Tibial nerve (tissue), 3 donors: Measurements from ENCODE around the gene ARID1B.

Experiments
- CTCF ChIP-seq, 5 experiments: fragments of 200-600 bp in 3 of 5; fragments of 450-650 bp in 2 of 5; sonication (generic) in 3 of 5; IDR thresholded peaks; one replicate each; pipeline ENCODE4 v1.5.1; 2016 to 2019; ENCODE audit warnings: antibody characterized with exemption in 5 of 5, mild to moderate bottlenecking in 3 of 5, moderate library complexity in 2 of 5
- POLR2A ChIP-seq, 2 donors: fragments of 450-650 bp; IDR thresholded peaks; one replicate each; pipeline ENCODE4 v1.6.1; 2017; ENCODE audit warnings: antibody characterized with exemption in 2 of 2, mild to moderate bottlenecking in 2 of 2, moderate library complexity in 2 of 2

DNA sequence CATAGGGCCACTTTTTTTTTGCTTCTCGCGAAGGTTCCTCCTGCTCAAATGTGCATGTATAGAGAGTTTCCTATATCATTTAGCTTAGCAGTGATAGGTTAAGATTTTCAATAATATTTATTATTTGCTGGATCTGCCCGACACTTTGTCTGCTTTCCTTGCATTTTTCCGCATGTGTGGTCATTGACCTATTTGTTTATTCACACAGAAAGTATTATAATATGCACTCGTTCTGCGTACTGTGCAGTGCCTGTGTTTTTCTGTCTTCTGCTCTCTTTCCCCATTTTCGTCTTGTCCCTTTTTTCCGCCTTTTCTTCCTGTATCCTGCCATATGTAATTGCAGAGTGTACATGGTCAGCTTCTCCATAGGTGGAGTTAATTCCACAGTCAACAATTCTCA is 290.3 kb downstream of the ARID1B start:
- TF ChIP-seq POLR2A (IDR thresholded peaks at IDR 0.05) (no peak), CTCF (IDR thresholded peaks at IDR 0.05) (no peak)
